ENCODE data around the gene SLC39A10. TPM values are rescaled to one million over a fixed set of nuclear protein-coding genes. Genes with fewer than 3 reads are reported as not detected.

The SLC39A10 gene
- total RNA-seq, 1 donor from 2014 or later, result 8.6 TPM

DNA sequence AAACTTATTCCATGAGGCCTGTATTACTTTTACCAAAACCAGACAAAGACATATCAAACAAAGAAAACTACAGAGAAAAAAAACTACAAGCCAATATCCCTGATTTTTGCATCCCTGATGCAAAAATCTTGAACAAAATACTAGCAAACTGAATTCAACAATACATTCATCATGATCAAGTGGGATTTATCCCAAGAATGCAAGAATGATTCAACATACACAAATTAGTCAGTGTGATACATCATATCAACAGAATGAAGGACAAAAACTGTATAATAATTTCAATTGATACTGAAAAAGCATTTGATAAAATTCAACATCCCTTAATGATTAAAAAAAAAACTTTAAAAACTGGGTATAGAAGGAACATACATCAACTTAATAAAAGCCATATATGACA is 106.8 kb downstream of the SLC39A10 start:
- H3K27me3 ChIP-seq (ENCODE audit: low read depth), result no peaks in the 10 kb centered on the region
- no peaks in the 10 kb centered on the region for H3K4me1 ChIP-seq
- no peak for DNase-seq
- no peak overlapping the region for H3K27ac ChIP-seq (replicated peaks)
- no peaks in the 10 kb centered on the region for H3K36me3 ChIP-seq
- peaks cover 70% of the 10 kb centered on the region for H3K9me3 ChIP-seq (replicated peaks)
- TF ChIP-seq, protein P1, sequence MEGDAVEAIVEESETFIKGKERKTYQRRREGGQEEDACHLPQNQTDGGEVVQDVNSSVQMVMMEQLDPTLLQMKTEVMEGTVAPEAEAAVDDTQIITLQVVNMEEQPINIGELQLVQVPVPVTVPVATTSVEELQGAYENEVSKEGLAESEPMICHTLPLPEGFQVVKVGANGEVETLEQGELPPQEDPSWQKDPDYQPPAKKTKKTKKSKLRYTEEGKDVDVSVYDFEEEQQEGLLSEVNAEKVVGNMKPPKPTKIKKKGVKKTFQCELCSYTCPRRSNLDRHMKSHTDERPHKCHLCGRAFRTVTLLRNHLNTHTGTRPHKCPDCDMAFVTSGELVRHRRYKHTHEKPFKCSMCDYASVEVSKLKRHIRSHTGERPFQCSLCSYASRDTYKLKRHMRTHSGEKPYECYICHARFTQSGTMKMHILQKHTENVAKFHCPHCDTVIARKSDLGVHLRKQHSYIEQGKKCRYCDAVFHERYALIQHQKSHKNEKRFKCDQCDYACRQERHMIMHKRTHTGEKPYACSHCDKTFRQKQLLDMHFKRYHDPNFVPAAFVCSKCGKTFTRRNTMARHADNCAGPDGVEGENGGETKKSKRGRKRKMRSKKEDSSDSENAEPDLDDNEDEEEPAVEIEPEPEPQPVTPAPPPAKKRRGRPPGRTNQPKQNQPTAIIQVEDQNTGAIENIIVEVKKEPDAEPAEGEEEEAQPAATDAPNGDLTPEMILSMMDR (IDR thresholded peaks at IDR 0.05; ENCODE audit: borderline replicate concordance), result no peak
- intact Hi-C loops (cut with micrococcal nuclease), result no loop called here
- no peak overlapping the region for H3K4me3 ChIP-seq

DNA sequence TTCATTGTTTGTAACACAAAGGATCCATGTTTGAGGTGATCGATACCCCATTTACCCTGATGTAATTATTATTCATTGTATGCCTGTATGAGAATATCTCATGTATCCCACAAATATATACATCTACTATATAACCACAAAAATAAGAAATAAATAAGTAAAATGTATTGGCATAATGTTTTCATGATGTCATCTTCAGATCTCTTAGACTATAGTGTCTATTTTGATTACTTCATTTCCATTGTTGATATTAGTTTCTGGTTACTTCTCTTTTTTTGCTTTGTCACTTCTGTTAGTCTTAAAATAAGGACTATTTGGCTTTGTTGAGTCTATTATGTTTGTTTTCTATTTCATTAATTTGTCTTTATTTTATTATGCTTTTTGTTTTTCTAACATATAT is 109.7 kb downstream of the SLC39A10 start:
- Histone ChIP-seq H3K27ac (replicated peaks) (no peak overlapping the region), H3K4me1 (no peaks in the 10 kb centered on the region), H3K9me3 (replicated peaks) (peaks cover 48% of the 10 kb centered on the region), H3K4me3 (no peak overlapping the region), H3K36me3 (no peaks in the 10 kb centered on the region), H3K27me3 (ENCODE audit: low read depth) (no peaks in the 10 kb centered on the region)
- intact Hi-C loops (cut with micrococcal nuclease), result no loop called here
- TF ChIP-seq, protein P1 (IDR thresholded peaks at IDR 0.05; ENCODE audit: borderline replicate concordance), result no peak
- DNase-seq, result no peak

DNA sequence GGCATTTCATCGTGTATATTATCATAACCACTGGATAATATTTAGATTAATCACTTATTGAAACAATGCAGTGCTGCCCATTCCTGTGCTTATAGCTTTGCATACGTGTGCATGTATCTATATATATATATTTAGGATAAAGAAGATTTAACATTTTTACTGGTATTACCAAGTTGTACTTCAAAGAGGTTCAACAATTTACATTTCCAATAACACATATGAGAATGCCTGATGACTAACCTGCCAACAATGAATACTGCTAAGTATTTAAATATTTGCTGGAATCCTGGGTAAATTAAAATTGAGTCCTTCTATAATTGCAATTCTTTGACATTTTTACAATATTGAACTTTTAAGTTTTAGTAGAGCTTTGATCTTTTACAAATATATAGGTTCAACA is 111.4 kb downstream of the SLC39A10 start:
- H3K27ac ChIP-seq (replicated peaks), result no peak overlapping the region
- H3K36me3 ChIP-seq, result no peaks in the 10 kb centered on the region
- H3K4me3 ChIP-seq, result no peak overlapping the region
- peaks cover 33% of the 10 kb centered on the region for H3K9me3 ChIP-seq (replicated peaks)
- H3K27me3 ChIP-seq (ENCODE audit: low read depth), result no peaks in the 10 kb centered on the region
- intact Hi-C loops (cut with micrococcal nuclease), result no loop called here
- no peak for DNase-seq
- TF ChIP-seq, protein P1 (IDR thresholded peaks at IDR 0.05; ENCODE audit: borderline replicate concordance), result no peak
- no peaks in the 10 kb centered on the region for H3K4me1 ChIP-seq

DNA sequence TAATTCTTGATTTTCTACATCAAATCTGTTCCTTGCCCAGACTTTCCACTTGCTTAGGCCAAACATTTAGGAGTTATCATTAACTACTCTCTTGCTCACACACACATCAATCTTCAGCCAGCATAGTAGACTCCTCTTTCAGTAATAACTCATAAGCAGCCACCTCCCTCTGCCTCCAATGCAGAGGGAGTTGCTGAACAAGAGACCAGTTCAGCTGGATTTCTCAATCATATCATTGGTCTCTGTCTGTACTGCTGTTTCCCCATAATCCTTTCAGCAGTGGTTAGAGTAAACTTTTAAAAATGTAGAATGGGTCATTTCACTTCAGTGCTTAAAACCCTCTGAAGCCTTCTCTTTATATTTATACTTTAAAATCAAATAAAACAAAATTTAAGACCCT is 112.9 kb downstream of the SLC39A10 start:
- peaks cover 18% of the 10 kb centered on the region for H3K9me3 ChIP-seq (replicated peaks)
- no peak for DNase-seq
- TF ChIP-seq, protein P1 (IDR thresholded peaks at IDR 0.05; ENCODE audit: borderline replicate concordance), result no peak
- H3K4me3 ChIP-seq, result no peak overlapping the region
- intact Hi-C loops (cut with micrococcal nuclease), result no loop called here
- H3K4me1 ChIP-seq, result no peaks in the 10 kb centered on the region
- no peak overlapping the region for H3K27ac ChIP-seq (replicated peaks)
- no peaks in the 10 kb centered on the region for H3K27me3 ChIP-seq (ENCODE audit: low read depth)
- no peaks in the 10 kb centered on the region for H3K36me3 ChIP-seq

DNA sequence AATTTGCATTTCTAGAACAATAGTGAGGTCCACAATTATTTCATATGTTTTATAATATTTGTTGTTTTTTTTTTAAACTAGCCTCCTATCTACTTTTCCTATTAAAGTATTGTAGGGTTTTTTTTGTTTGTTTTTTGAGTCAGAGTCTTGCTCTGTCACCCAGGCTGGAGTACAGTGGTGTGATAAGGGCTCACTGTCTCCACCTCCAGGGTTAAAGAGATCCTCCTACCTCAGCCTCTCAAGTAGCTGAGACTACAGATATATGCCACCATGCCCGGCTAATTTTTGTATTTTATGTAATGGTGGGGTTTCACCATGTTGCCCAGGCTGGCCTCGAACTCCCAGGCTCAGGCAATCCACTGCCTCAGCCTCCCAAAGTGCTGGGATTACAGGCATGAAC is 122.5 kb downstream of the SLC39A10 start:
- no peaks in the 10 kb centered on the region for H3K27me3 ChIP-seq (ENCODE audit: low read depth)
- H3K4me1 ChIP-seq, result no peaks in the 10 kb centered on the region
- no peak overlapping the region for H3K27ac ChIP-seq (replicated peaks)
- no peak for DNase-seq
- H3K4me3 ChIP-seq, result no peak overlapping the region
- TF ChIP-seq, protein P1 (IDR thresholded peaks at IDR 0.05; ENCODE audit: borderline replicate concordance), result no peak
- intact Hi-C loops (cut with micrococcal nuclease), result no loop called here
- H3K36me3 ChIP-seq, result no peaks in the 10 kb centered on the region
- no peaks in the 10 kb centered on the region for H3K9me3 ChIP-seq (replicated peaks)

DNA sequence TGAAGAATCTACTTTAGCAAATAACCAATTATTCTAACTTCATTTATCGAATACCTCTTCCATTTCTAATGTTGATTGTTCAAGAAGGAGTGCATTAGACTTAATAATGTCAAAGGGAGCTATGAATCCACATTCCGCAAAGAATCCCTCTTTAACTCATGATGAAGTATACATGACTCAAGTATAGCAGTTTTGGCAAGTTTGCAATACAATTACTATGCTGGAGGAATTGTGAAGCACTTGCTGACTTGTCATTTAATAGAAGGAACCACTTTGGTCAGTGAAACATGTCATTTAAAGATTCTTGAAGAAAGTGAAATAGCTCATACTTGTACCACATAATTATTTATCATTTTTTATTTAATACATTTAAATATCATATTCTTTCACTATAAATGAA is 125.1 kb downstream of the SLC39A10 start:
- Histone ChIP-seq H3K36me3 (no peaks in the 10 kb centered on the region), H3K27me3 (ENCODE audit: low read depth) (no peaks in the 10 kb centered on the region), H3K4me1 (no peaks in the 10 kb centered on the region), H3K9me3 (replicated peaks) (no peaks in the 10 kb centered on the region), H3K4me3 (no peak overlapping the region), H3K27ac (replicated peaks) (no peak overlapping the region)
- TF ChIP-seq, protein P1 (IDR thresholded peaks at IDR 0.05; ENCODE audit: borderline replicate concordance), result no peak
- DNase-seq, result no peak
- intact Hi-C loops (cut with micrococcal nuclease), result no loop called here

Measured in left ventricle myocardium inferior (tissue), 1 donor.